Gastrocnemius medialis (tissue), 4 donors: ENCODE measurements around the gene PLEKHM2. TPM values are rescaled to one million over a fixed set of nuclear protein-coding genes. Genes with fewer than 3 reads are reported as not detected.

Source experiments
- ATAC-seq, 2 donors: fragments of 150-250 bp; one replicate each; pipeline ENCODE4 v1.9.1; 2016
- DNase-seq, 2 donors: peaks; one replicate each; pipeline ENCODE4 v3.0.0-alpha.2; 2019
- H3K27ac ChIP-seq, 4 donors: fragments of 200-600 bp; sonication (generic); 1 replicate in 1 of 4; 2 replicates in 3 of 4; pipeline ENCODE4 v1.5.1; 2016 to 2018; ENCODE audit warnings: mild to moderate bottlenecking in 2 of 4, moderate library complexity in 1 of 4
- H3K27me3 ChIP-seq, 3 donors: fragments of 200-600 bp; sonication (generic) in 2 of 3; 1 replicate in 1 of 3; 2 replicates in 2 of 3; pipeline versions ENCODE4 v1.5.1 to v1.6.0; 2016 to 2019; ENCODE audit warnings: mild to moderate bottlenecking in 1 of 3, moderate library complexity in 1 of 3
- H3K36me3 ChIP-seq, 2 donors: fragments of 200-600 bp; sonication (generic) in 1 of 2; one replicate each; pipeline ENCODE4 v1.5.1; 2017 to 2018
- H3K4me1 ChIP-seq, 2 donors: fragments of 200-600 bp; sonication (generic) in 1 of 2; one replicate each; pipeline ENCODE4 v1.5.1; 2016 to 2017; ENCODE audit warnings: mild to moderate bottlenecking in 2 of 2
- H3K4me3 ChIP-seq, 4 donors: fragments of 200-600 bp; sonication (generic) in 3 of 4; 1 replicate in 1 of 4; 2 replicates in 3 of 4; pipeline ENCODE4 v1.5.1; 2016 to 2019; ENCODE audit warnings: mild to moderate bottlenecking in 2 of 4
- H3K9me3 ChIP-seq, 3 donors: fragments of 200-600 bp; sonication (generic) in 2 of 3; 1 replicate in 1 of 3; 2 replicates in 2 of 3; pipeline ENCODE4 v1.5.1; 2016 to 2019
- POLR2A ChIP-seq, 2 donors: fragments of 450-650 bp; IDR thresholded peaks; one replicate each; pipeline ENCODE4 v1.6.1; 2017; ENCODE audit warnings: antibody characterized with exemption in 2 of 2, mild to moderate bottlenecking in 2 of 2, moderate library complexity in 2 of 2
- in situ Hi-C, 4 donors: fragments of 200-750 bp; cut with MboI; loops; one replicate each; pipeline versions ENCODE4 v1.15.0 to v1.8.0; 2017; ENCODE audit warnings: low sequenced_read_pairs in 4 of 4
- intact Hi-C: fragments of 100-400 bp; cut with DNase I; formaldehyde crosslinking; loops from one replicate; pipeline ENCODE4 v1.15.1; 2023; ENCODE audit warnings: low total_unique reads
- total RNA-seq, 4 donors: library from RNA; depleted of rRNA; stranded (reverse); fragments of >200 nt; gene quantifications; one replicate each; pipeline versions ENCODE4 v1.1.0 to v1.2.3, GENCODE V29; 2016
- TF ChIP-seq, protein P1 (sequence below), 5 experiments: fragments of 450-650 bp in 3 of 5; fragments of 200-600 bp in 2 of 5; sonication (generic) in 2 of 5; IDR thresholded peaks in 4 of 5; conservative IDR thresholded peaks in 1 of 5; 1 replicate in 4 of 5; 2 replicates in 1 of 5; pipeline ENCODE4 v1.5.1; 2016 to 2019; ENCODE audit warnings: antibody characterized with exemption in 5 of 5, mild to moderate bottlenecking in 3 of 5, moderate library complexity in 3 of 5

The PLEKHM2 gene
- total RNA-seq, 4 donors from 2014 or later, result 86.7 to 170 (median 144) TPM

DNA sequence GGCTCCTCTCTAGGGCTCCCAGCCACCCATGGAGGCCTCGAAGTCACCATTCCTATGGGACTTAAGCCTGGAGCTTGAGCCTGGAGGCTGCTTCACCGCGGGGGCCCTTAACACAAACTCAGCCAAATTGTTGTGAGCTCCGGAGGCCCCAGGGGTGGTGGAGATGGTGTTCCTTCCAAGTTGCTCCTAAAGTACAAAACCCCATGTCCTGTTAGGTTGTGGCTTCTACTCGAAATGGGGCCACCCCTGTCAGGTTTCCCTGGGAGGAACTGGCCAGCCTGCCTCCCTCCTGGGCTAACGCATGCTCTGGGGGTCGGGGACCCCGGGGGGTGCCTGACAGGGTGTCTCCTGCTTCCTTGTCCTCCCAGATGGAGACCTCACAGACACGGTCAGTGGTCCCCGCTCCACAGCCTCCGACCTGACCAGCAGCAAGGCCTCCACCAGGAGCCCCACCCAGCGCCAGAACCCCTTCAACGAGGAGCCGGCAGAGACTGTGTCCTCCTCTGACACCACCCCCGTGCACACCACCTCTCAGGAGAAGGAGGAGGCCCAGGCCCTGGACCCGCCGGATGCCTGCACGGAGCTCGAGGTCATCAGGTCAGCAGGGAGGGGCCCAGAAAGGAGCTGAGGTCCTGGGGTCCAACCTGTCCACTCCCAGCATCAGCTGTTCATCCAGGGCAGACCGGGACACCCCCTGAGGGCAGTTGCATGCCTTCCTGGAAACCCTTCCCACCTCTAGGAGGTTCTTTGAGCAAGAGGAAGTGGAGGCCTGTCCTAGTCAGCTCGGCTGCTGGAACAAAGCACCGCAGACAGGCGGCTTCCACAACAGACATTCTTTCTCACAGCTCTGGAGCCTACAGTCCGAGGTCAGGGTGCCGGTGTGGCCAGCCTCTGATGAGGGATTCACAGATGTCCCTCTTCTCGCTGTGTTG is 41.1 kb downstream of the PLEKHM2 start:
- TF ChIP-seq, protein P1, sequence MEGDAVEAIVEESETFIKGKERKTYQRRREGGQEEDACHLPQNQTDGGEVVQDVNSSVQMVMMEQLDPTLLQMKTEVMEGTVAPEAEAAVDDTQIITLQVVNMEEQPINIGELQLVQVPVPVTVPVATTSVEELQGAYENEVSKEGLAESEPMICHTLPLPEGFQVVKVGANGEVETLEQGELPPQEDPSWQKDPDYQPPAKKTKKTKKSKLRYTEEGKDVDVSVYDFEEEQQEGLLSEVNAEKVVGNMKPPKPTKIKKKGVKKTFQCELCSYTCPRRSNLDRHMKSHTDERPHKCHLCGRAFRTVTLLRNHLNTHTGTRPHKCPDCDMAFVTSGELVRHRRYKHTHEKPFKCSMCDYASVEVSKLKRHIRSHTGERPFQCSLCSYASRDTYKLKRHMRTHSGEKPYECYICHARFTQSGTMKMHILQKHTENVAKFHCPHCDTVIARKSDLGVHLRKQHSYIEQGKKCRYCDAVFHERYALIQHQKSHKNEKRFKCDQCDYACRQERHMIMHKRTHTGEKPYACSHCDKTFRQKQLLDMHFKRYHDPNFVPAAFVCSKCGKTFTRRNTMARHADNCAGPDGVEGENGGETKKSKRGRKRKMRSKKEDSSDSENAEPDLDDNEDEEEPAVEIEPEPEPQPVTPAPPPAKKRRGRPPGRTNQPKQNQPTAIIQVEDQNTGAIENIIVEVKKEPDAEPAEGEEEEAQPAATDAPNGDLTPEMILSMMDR (IDR thresholded peaks at IDR 0.05 in 4 of 5, conservative IDR thresholded peaks at IDR 0.05 in 1 of 5), result no peak
- no peak for TF ChIP-seq POLR2A (IDR thresholded peaks at IDR 0.05)
- H3K4me1 ChIP-seq, result peaks cover 44 to 50% of the 10 kb centered on the region in 2 donors
- peaks cover 0 to 73% of the 10 kb centered on the region in 2 donors for H3K36me3 ChIP-seq
- H3K4me3 ChIP-seq, result no peak overlapping the region
- no peaks in the 10 kb centered on the region for H3K27me3 ChIP-seq
- H3K9me3 ChIP-seq, result no peaks in the 10 kb centered on the region
- H3K27ac ChIP-seq, result peak overlapping the region; percentile 90 to 96 (median 94)
- intact Hi-C loops, result no loop called here
- DNase-seq (no peak), ATAC-seq (no peak)
- in situ Hi-C loops, result loop anchor here in 1 of 4 donors (25.0 kb wide), 1 partner anchor 138 kb away; the partner anchor contains the start of gene AGMAT

DNA sequence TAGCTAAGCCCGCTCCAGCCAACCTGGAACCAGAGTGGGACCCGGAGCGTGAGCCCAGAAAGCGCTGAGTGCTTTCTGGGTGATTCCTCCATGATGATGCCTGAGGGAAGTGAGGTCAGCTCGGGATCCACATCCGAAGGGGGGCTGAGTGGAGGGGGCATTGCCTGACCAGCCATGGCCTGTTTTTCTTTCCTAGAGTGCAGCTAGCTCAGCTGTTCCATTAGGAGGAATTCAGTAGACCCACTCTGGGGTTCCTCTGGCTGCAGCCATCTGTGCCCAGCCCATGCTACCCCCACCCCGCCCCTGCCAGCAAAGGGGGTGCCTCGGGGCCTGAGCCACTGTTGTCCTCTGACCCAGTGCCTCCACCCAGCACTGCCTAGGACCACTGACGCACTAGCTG is 42.4 kb downstream of the PLEKHM2 start:
- peak overlapping the region; percentile 90 to 96 (median 94) for H3K27ac ChIP-seq

DNA sequence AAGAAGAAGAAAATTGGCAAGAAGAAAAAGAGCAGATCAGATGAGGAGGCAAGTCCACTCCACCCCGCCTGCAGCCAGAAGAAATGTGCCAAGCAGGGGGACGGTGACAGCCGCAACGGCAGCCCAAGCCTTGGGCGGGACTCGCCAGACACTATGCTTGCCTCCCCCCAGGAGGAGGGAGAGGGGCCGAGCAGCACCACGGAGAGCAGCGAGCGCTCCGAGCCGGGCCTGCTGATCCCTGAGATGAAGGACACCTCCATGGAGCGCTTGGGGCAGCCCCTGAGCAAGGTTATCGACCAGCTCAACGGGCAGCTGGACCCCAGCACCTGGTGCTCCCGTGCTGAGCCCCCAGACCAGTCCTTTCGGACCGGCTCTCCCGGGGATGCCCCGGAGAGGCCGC is 42.9 kb downstream of the PLEKHM2 start:
- DNase-seq, result no peak
- H3K4me3 ChIP-seq, result no peak overlapping the region
- intact Hi-C loops, result no loop called here
- H3K4me1 ChIP-seq, result peaks cover 32 to 37% of the 10 kb centered on the region in 2 donors
- TF ChIP-seq POLR2A (IDR thresholded peaks at IDR 0.05), result no peak
- TF ChIP-seq, protein P1 (IDR thresholded peaks at IDR 0.05 in 4 of 5, conservative IDR thresholded peaks at IDR 0.05 in 1 of 5), result no peak
- H3K27ac ChIP-seq, result peak overlapping the region; percentile 90 to 96 (median 94)
- H3K36me3 ChIP-seq, result peaks cover 0 to 73% of the 10 kb centered on the region in 2 donors
- H3K9me3 ChIP-seq, result no peaks in the 10 kb centered on the region
- H3K27me3 ChIP-seq, result no peaks in the 10 kb centered on the region
- in situ Hi-C loops, result loop anchor here in 1 of 4 donors (25.0 kb wide), 1 partner anchor 140 kb away; the partner anchor contains the start of gene AGMAT
- peak in 1 of 2 donors; percentile 10 for ATAC-seq

More for the DNA sequence above, 42.4 kb downstream of the PLEKHM2 start:
- peaks cover 32 to 42% of the 10 kb centered on the region in 2 donors for H3K4me1 ChIP-seq
- no peak for ATAC-seq
- intact Hi-C loops, result no loop called here
- no peak overlapping the region for H3K4me3 ChIP-seq
- no peak for TF ChIP-seq POLR2A (IDR thresholded peaks at IDR 0.05)
- TF ChIP-seq, protein P1 (IDR thresholded peaks at IDR 0.05 in 4 of 5, conservative IDR thresholded peaks at IDR 0.05 in 1 of 5), result no peak
- no peak for DNase-seq
- in situ Hi-C loops, result loop anchor here in 1 of 4 donors (25.0 kb wide), 1 partner anchor 139 kb away; the partner anchor contains the start of gene AGMAT
- peaks cover 0 to 73% of the 10 kb centered on the region in 2 donors for H3K36me3 ChIP-seq
- no peaks in the 10 kb centered on the region for H3K9me3 ChIP-seq
- no peaks in the 10 kb centered on the region for H3K27me3 ChIP-seq

DNA sequence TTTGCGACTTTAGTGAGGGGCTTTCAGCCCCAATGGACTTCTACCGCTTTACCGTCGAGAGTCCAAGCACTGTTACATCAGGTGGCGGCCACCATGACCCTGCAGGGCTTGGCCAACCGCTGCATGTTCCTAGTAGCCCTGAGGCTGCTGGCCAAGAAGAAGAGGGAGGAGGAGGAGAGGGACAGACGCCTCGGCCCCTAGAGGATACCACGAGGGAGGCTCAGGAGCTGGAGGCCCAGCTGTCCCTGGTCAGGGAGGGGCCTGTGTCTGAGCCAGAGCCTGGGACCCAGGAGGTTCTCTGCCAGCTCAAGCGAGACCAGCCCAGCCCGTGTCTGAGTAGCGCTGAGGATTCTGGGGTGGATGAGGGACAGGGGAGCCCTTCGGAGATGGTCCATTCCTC is 43.3 kb downstream of the PLEKHM2 start:
- H3K4me3 ChIP-seq, result no peak overlapping the region
- H3K9me3 ChIP-seq, result no peaks in the 10 kb centered on the region
- DNase-seq (peak; percentile 63 to 89), ATAC-seq (peak in 1 of 2 donors; percentile 51)
- H3K27ac ChIP-seq, result peak overlapping the region; percentile 90 to 96 (median 94)
- peaks cover 0 to 78% of the 10 kb centered on the region in 2 donors for H3K36me3 ChIP-seq
- intact Hi-C loops, result no loop called here
- TF ChIP-seq, protein P1 (IDR thresholded peaks at IDR 0.05 in 4 of 5, conservative IDR thresholded peaks at IDR 0.05 in 1 of 5), result no peak
- no peak for TF ChIP-seq POLR2A (IDR thresholded peaks at IDR 0.05)
- peaks cover 32 to 33% of the 10 kb centered on the region in 2 donors for H3K4me1 ChIP-seq
- H3K27me3 ChIP-seq, result no peaks in the 10 kb centered on the region
- in situ Hi-C loops, result loop anchor here in 1 of 4 donors (25.0 kb wide), 1 partner anchor 140 kb away; the partner anchor contains the start of gene AGMAT
